Naive thymus-derived CD8-positive, alpha-beta T cell (primary cell): ENCODE data around the gene TNFRSF6B. TPM values are rescaled to one million over a fixed set of nuclear protein-coding genes. Genes with fewer than 3 reads are reported as not detected.

Experiments
- ATAC-seq, 2 donors: fragments of 150-1000 bp; cut with Tn5 transposase in 1 of 2; sonication (Bioruptor Pico), chemical (Tn5 transposase) in 1 of 2; 1 replicate in 1 of 2; 2 replicates in 1 of 2; pipeline ENCODE4 v1.10.0; 2021; ENCODE audit warnings: mild to moderate bottlenecking in 2 of 2, moderate library complexity in 2 of 2
- POLR2A ChIA-PET: fragments of 350-600 bp; sonication (Branson Sonifier 250); formaldehyde crosslinking; loops from one replicate; lab custom pipeline; 2021; ENCODE audit warnings: antibody characterized with exemption; lab: Charles Lee
- DNase-seq, 10 donors: peaks; one replicate each; pipeline versions ENCODE4 v3.0.0 to v3.0.0-alpha.2; 2020 to 2022
- H3K27ac Mint-ChIP-seq, 10 donors: one replicate each; pipeline ENCODE4 v1.8.0; 2020 to 2022; ENCODE audit warnings: mild to moderate bottlenecking in 10 of 10, mixed read lengths in 10 of 10, moderate library complexity in 4 of 10, inconsistent platforms in 1 of 10
- H3K27me3 Mint-ChIP-seq, 5 donors: one replicate each; pipeline ENCODE4 v1.8.0; 2021 to 2022; ENCODE audit warnings: mixed read lengths in 5 of 5
- H3K36me3 Mint-ChIP-seq, 3 donors: one replicate each; pipeline ENCODE4 v1.8.0; 2020 to 2022; ENCODE audit warnings: mixed read lengths in 3 of 3, mild to moderate bottlenecking in 2 of 3, inconsistent platforms in 1 of 3
- H3K4me1 Mint-ChIP-seq, 4 donors: one replicate each; pipeline ENCODE4 v1.8.0; 2021 to 2022; ENCODE audit warnings: mixed read lengths in 4 of 4
- H3K4me3 Mint-ChIP-seq, 10 donors: one replicate each; pipeline ENCODE4 v1.8.0; 2020 to 2022; ENCODE audit warnings: mild to moderate bottlenecking in 10 of 10, mixed read lengths in 10 of 10, moderate library complexity in 6 of 10, inconsistent platforms in 1 of 10
- H3K9me3 Mint-ChIP-seq, 9 donors: one replicate each; pipeline ENCODE4 v1.8.0; 2020 to 2022; ENCODE audit warnings: mixed read lengths in 9 of 9, mild to moderate bottlenecking in 3 of 9, inconsistent platforms in 1 of 9, moderate library complexity in 1 of 9
- polyA plus RNA-seq, 3 donors: library from polyadenylated mRNA; unstranded; fragments of 300-500 nt; fragmentation: Illumina TruSeq; gene quantifications; one replicate each; pipeline ENCODE4 v1.2.3, GENCODE V29; 2021
- total RNA-seq, 8 experiments: library from RNA in 2 of 8; stranded (reverse) in 2 of 8; gene quantifications; one replicate each; pipeline ENCODE4 v1.2.3 and lab custom pipeline; 2021 to 2026

TNFRSF6B gene
- total and polyA plus RNA-seq, 5 experiments from 2014 or later = 0.22 to 1.1 (median 0.90) TPM; not detected in 1

DNA sequence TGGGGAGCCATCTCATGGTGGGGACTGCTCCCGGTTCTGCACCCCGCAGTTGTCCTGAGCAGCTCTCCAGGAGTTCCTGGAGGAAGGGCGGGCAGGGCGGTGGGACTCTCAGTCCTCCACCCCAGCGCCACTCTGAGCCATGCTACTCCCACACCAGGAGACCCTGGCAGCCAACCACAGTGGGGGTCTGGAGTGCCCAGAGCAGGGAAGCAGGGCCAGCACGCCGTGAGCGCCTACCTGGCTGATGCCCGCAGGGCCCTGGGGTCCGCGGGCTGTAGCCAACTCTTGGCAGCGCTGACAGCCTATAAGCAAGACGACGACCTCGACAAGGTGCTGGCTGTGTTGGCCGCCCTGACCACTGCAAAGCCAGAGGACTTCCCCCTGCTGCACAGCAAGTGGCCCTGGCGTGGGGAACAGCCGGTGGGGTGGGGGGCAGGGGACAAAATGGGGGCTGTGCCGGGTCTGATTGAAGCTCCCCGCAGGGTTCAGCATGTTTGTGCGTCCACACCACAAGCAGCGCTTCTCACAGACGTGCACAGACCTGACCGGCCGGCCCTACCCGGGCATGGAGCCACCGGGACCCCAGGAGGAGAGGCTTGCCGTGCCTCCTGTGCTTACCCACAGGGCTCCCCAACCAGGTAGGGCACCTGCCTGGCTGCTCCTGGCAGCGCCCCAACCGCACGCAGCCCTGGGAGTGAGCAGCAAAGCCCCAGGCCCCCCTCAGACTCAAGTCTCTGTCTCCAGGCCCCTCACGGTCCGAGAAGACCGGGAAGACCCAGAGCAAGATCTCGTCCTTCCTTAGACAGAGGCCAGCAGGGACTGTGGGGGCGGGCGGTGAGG is 1.6 kb upstream of the TNFRSF6B start:
- peak in 2 of 10 donors; percentile 3 to 59 for DNase-seq

DNA sequence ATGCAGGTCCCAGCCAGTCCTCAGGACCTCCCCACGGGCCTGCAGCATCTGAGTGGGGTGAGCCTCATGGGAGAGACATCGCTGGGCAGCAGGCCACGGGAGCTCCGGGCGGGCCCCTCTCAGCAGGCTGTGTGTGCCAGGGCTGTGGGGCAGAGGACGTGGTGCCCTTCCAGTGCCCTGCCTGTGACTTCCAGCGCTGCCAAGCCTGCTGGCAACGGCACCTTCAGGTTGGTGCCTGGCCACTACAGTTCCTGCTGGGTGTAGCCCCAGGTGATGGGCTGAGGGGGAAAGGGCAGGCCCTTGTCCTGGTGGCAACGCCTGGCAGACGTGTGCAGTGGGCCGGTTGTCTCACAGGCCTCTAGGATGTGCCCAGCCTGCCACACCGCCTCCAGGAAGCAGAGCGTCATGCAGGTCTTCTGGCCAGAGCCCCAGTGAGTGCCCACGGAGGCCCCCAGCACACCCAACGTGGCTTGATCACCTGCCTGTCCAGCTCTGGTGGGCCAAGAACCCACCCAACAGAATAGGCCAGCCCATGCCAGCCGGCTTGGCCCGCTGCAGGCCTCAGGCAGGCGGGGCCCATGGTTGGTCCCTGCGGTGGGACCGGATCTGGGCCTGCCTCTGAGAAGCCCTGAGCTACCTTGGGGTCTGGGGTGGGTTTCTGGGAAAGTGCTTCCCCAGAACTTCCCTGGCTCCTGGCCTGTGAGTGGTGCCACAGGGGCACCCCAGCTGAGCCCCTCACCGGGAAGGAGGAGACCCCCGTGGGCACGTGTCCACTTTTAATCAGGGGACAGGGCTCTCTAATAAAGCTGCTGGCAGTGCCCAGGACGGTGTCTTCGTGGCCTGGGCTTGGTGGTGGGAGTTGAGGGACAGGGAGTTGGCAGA is 787 bp upstream of the TNFRSF6B start:
- POLR2A ChIA-PET = interaction anchor here (0.6 to 4.4 kb wide), 6 partner anchors 9 to 41 kb away, joined by 3 to 28 read pairs (median 3); partner anchors contain the start of genes ARFRP1, LIME1, RTEL1 and ZGPAT
- Mint-ChIP-seq H3K4me3 (peak overlapping the region in 8 of 10 donors; percentile 46 to 76 (median 67)), H3K27me3 (no peaks in the 10 kb centered on the region), H3K4me1 (peaks cover 5 to 24% (median 16%) of the 10 kb centered on the region in 4 donors), H3K9me3 (peaks cover 0 to 5% (median 0%) of the 10 kb centered on the region in 9 donors), H3K27ac (peak overlapping the region in 7 of 10 donors; percentile 53 to 80 (median 66)), H3K36me3 (peaks cover 0 to 5% (median 0%) of the 10 kb centered on the region in 3 donors)
- DNase-seq (peak in 1 of 10 donors; percentile 3), ATAC-seq (no peak)

More for the DNA sequence above, 1.6 kb upstream of the TNFRSF6B start:
- POLR2A ChIA-PET = interaction anchor here (0.8 to 1.1 kb wide), 3 partner anchors 14 to 42 kb away, joined by 3 to 4 read pairs (median 4); partner anchors contain the start of genes ARFRP1, LIME1, RTEL1 and ZGPAT
- Mint-ChIP-seq H3K36me3 (peaks cover 0 to 5% (median 0%) of the 10 kb centered on the region in 3 donors), H3K27ac (no peak overlapping the region), H3K4me1 (peaks cover 5 to 24% (median 16%) of the 10 kb centered on the region in 4 donors), H3K4me3 (no peak overlapping the region), H3K9me3 (peaks cover 0 to 5% (median 0%) of the 10 kb centered on the region in 9 donors), H3K27me3 (no peaks in the 10 kb centered on the region)
- no peak for ATAC-seq

- Mint-ChIP-seq H3K36me3 (peaks cover 0 to 5% (median 0%) of the 10 kb centered on the region in 3 donors), H3K9me3 (peaks cover 0 to 5% (median 0%) of the 10 kb centered on the region in 9 donors), H3K4me3 (peak overlapping the region in 9 of 10 donors; percentile 19 to 76 (median 64)), H3K4me1 (peaks cover 5 to 27% (median 16%) of the 10 kb centered on the region in 4 donors), H3K27ac (peak overlapping the region in 7 of 10 donors; percentile 53 to 80 (median 66)), H3K27me3 (no peaks in the 10 kb centered on the region)
- peak; percentile 86 to 94 for ATAC-seq
- POLR2A ChIA-PET = interaction anchor here (0.5 to 4.4 kb wide), 7 partner anchors 9 to 62 kb away, joined by 3 to 28 read pairs (median 3); partner anchors contain the start of genes ARFRP1, LIME1, RTEL1 and ZGPAT
- peak; percentile 29 to 83 (median 57) for DNase-seq
Observed at GRCh38 chr20:63696306-63696627, 185 bp upstream of the TNFRSF6B start.

DNA sequence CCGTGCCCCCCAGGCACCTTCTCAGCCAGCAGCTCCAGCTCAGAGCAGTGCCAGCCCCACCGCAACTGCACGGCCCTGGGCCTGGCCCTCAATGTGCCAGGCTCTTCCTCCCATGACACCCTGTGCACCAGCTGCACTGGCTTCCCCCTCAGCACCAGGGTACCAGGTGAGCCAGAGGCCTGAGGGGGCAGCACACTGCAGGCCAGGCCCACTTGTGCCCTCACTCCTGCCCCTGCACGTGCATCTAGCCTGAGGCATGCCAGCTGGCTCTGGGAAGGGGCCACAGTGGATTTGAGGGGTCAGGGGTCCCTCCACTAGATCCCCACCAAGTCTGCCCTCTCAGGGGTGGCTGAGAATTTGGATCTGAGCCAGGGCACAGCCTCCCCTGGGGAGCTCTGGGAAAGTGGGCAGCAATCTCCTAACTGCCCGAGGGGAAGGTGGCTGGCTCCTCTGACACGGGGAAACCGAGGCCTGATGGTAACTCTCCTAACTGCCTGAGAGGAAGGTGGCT is 960 bp downstream of the TNFRSF6B start:
- Mint-ChIP-seq H3K36me3 (peaks cover 0 to 5% (median 0%) of the 10 kb centered on the region in 3 donors), H3K27ac (peak overlapping the region in 3 of 10 donors; percentile 38 to 53 (median 49))

DNA sequence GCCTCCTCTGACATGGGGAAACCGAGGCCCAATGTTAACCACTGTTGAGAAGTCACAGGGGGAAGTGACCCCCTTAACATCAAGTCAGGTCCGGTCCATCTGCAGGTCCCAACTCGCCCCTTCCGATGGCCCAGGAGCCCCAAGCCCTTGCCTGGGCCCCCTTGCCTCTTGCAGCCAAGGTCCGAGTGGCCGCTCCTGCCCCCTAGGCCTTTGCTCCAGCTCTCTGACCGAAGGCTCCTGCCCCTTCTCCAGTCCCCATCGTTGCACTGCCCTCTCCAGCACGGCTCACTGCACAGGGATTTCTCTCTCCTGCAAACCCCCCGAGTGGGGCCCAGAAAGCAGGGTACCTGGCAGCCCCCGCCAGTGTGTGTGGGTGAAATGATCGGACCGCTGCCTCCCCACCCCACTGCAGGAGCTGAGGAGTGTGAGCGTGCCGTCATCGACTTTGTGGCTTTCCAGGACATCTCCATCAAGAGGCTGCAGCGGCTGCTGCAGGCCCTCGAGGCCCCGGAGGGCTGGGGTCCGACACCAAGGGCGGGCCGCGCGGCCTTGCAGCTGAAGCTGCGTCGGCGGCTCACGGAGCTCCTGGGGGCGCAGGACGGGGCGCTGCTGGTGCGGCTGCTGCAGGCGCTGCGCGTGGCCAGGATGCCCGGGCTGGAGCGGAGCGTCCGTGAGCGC is 1.6 kb downstream of the TNFRSF6B start:
- H3K4me1 Mint-ChIP-seq = peaks cover 9 to 27% (median 17%) of the 10 kb centered on the region in 4 donors
- DNase-seq = peak in 1 of 10 donors; percentile 3
- H3K27ac Mint-ChIP-seq = peak overlapping the region in 1 of 10 donors; percentile 53
- H3K36me3 Mint-ChIP-seq = peaks cover 0 to 5% (median 0%) of the 10 kb centered on the region in 3 donors
- no peak for ATAC-seq
- H3K27me3 Mint-ChIP-seq = no peaks in the 10 kb centered on the region
- H3K4me3 Mint-ChIP-seq = peak overlapping the region in 3 of 10 donors; percentile 45 to 70 (median 56)
- POLR2A ChIA-PET = interaction anchor here (1.0 to 4.4 kb wide), 5 partner anchors 9 to 175 kb away, joined by 3 to 28 read pairs (median 6); partner anchors contain the start of genes ARFRP1, LIME1, SLC2A4RG and ZGPAT
- peaks cover 0 to 3% (median 0%) of the 10 kb centered on the region in 9 donors for H3K9me3 Mint-ChIP-seq

More for the DNA sequence above, 960 bp downstream of the TNFRSF6B start:
- peaks cover 0 to 5% (median 0%) of the 10 kb centered on the region in 9 donors for H3K9me3 Mint-ChIP-seq
- H3K4me3 Mint-ChIP-seq = peak overlapping the region in 7 of 10 donors; percentile 19 to 76 (median 69)
- ATAC-seq (no peak), DNase-seq (peak in 2 of 10 donors; percentile 1 to 56)
- H3K27me3 Mint-ChIP-seq = no peaks in the 10 kb centered on the region
- H3K4me1 Mint-ChIP-seq = peaks cover 8 to 26% (median 17%) of the 10 kb centered on the region in 4 donors
- POLR2A ChIA-PET = interaction anchor here (0.8 to 4.4 kb wide), 4 partner anchors 10 to 46 kb away, joined by 3 to 28 read pairs (median 4); partner anchors contain the start of genes ARFRP1, SLC2A4RG and ZGPAT

DNA sequence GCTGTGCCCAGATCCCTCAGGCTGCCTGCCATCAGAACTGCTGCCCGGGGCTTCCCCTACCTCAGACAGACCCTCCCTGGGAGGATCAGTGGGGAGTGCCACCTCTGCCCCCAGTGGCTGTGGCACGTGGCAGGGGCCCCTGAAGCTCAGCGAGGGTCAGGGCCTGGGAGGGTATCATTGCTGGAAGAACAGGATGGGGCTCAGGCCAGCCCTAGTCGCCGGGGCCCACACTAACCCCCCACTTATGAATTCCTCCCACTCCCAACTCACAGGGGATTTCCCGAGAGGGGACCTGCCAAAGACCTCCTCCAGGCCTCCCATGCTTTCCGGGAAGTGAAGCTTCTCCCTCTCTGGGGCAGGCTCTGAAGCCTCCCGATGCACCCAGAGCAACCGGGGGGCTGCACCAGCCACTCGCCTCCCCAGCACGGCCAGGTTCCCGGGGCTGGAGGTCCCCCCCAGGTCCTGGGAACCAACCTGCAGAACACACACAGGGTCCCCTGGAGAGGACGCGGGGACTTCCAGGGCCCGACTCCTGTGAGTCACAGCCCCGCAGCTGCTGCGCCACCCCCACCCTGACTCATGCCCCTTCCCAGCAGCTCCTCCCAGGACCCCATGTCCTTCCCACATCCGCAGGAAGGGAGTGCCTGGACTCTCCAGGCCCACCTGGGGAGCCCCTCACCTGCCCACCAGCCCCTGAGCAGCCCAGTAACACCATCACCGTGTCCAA is 2.5 kb downstream of the TNFRSF6B start:
- Mint-ChIP-seq H3K36me3 (peaks cover 0 to 3% (median 0%) of the 10 kb centered on the region in 3 donors), H3K9me3 (no peaks in the 10 kb centered on the region), H3K27ac (peak overlapping the region in 1 of 10 donors; percentile 28), H3K4me3 (no peak overlapping the region), H3K4me1 (peaks cover 9 to 24% (median 16%) of the 10 kb centered on the region in 4 donors), H3K27me3 (no peaks in the 10 kb centered on the region)
- ATAC-seq (no peak), DNase-seq (no peak)
- POLR2A ChIA-PET = interaction anchor here (1.0 to 4.4 kb wide), 6 partner anchors 8 to 174 kb away, joined by 3 to 28 read pairs (median 4); partner anchors contain the start of genes ARFRP1, LIME1, SLC2A4RG and ZGPAT

DNA sequence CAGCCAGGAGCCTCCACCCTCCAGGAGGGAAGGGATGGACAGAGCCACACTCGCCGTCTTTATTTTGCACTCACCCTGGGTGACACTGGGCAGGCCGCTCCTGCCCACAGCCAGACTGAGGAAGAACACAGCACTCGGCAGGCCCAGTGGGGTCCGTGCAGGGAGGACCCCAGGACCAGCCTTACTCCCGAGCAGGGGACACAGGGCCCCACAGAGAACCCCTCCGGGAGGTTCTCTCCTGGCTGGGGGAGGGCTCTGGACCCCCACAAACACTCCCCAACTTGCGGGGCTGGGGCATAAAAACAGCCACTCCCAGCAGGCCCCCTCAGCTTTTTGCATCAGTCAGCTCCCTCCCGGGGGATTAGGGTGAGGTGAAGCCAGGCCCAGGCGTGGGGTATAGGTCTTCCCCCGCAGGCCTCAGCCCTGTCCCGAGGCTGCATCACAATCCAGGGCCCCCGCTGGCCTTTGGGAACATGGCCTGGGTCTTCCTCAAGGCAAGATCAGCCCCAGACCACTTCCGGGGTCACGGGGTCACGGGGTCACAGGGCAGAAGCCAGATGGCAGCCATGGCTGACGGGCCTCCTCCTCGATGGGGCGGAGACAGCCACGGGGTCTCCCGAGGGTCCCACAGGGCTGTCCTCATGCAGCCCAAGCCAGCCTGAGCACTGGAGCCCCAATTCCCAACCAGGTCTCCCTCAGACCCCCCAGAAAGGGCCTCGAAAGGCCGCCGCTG is 3.2 kb downstream of the TNFRSF6B start:
- Mint-ChIP-seq H3K9me3 (no peaks in the 10 kb centered on the region), H3K4me3 (no peak overlapping the region), H3K27me3 (no peaks in the 10 kb centered on the region), H3K27ac (no peak overlapping the region), H3K36me3 (peaks cover 0 to 6% (median 0%) of the 10 kb centered on the region in 3 donors), H3K4me1 (peaks cover 9 to 24% (median 16%) of the 10 kb centered on the region in 4 donors)
- ATAC-seq (no peak), DNase-seq (peak in 1 of 10 donors; percentile 49)
- POLR2A ChIA-PET = interaction anchor here (1.0 to 4.4 kb wide), 5 partner anchors 8 to 173 kb away, joined by 3 to 28 read pairs (median 6); partner anchors contain the start of genes ARFRP1, LIME1, SLC2A4RG and ZGPAT

- Mint-ChIP-seq H3K27ac (no peak overlapping the region), H3K9me3 (no peaks in the 10 kb centered on the region), H3K27me3 (no peaks in the 10 kb centered on the region), H3K4me3 (no peak overlapping the region), H3K36me3 (peaks cover 0 to 13% (median 0%) of the 10 kb centered on the region in 3 donors), H3K4me1 (peaks cover 12 to 27% (median 18%) of the 10 kb centered on the region in 4 donors)
- POLR2A ChIA-PET = interaction anchor here (1.3 to 4.4 kb wide), 3 partner anchors 7 to 38 kb away, joined by 3 to 28 read pairs (median 15); partner anchors contain the start of genes ARFRP1, LIME1 and ZGPAT
- peak in 2 of 10 donors; percentile 6 to 60 for DNase-seq
- ATAC-seq = no peak
Observed at GRCh38 chr20:63700199-63701050, 4.0 kb downstream of the TNFRSF6B start.

DNA sequence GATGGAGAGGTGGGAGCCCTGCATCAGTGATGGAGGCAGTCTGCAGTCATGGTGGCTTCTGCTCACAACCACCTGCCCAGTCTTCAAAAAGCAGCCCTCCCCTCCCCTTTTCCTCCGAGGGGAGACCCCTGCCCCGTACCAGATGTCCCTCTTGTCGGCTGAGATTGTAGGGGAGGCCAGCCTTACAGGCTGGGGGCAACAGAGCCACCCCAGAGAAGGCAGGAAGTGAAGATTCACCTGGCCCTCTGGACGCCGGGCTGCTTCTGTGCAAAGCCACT is 4.5 kb downstream of the TNFRSF6B start:
- Mint-ChIP-seq H3K4me3 (no peak overlapping the region), H3K9me3 (no peaks in the 10 kb centered on the region), H3K27ac (peak overlapping the region in 1 of 10 donors; percentile 53), H3K27me3 (no peaks in the 10 kb centered on the region), H3K36me3 (peaks cover 0 to 17% (median 0%) of the 10 kb centered on the region in 3 donors), H3K4me1 (peaks cover 12 to 29% (median 19%) of the 10 kb centered on the region in 4 donors)
- DNase-seq = peak in 1 of 10 donors; percentile 59
- ATAC-seq = no peak
- POLR2A ChIA-PET = interaction anchor here (1.3 kb wide), 1 partner anchor 39 kb away, joined by 3 read pairs; no protein-coding TSS in a partner anchor
